Neuronal stem cell (in vitro differentiated cells): ENCODE results near the gene KRT15.
A peak's percentile ranks its signal among the peaks of the same experiment; 100 is the strongest.

Source experiments
- DNase-seq: peaks from one replicate; pipeline ENCODE4 v3.0.0-alpha.2; 2013; ENCODE audit warnings: low spot score
- H2AFZ ChIP-seq: one replicate; pipeline ENCODE4 v1.6.1; 2013; ENCODE audit warnings: mild to moderate bottlenecking, low read length, inconsistent platforms
- H2AK5ac ChIP-seq: 2 replicates; pipeline ENCODE4 v1.6.1; 2013; ENCODE audit warnings: low read depth, mild to moderate bottlenecking, inconsistent platforms, low read length, moderate library complexity, mixed read lengths
- H2BK120ac ChIP-seq: 2 replicates; pipeline ENCODE4 v1.6.1; 2013; ENCODE audit warnings: low read depth, mild to moderate bottlenecking, inconsistent platforms, low read length, moderate library complexity, mixed read lengths
- H2BK12ac ChIP-seq: one replicate; pipeline ENCODE4 v1.6.1; 2013; ENCODE audit warnings: low read length, inconsistent platforms
- H2BK15ac ChIP-seq: 2 replicates; pipeline ENCODE4 v1.6.1; 2013; ENCODE audit warnings: mild to moderate bottlenecking, low read length, inconsistent platforms, mixed read lengths
- H2BK5ac ChIP-seq: one replicate; pipeline ENCODE4 v1.6.1; 2013; ENCODE audit warnings: inconsistent platforms, mild to moderate bottlenecking, low read length, moderate library complexity
- H3K14ac ChIP-seq: one replicate; pipeline ENCODE4 v1.6.1; 2013; ENCODE audit warnings: low read length, inconsistent platforms
- H3K18ac ChIP-seq: 2 replicates; pipeline ENCODE4 v1.6.1; 2013; ENCODE audit warnings: low read length, inconsistent platforms
- H3K23ac ChIP-seq: 2 replicates; pipeline ENCODE4 v1.6.1; 2013; ENCODE audit warnings: low read depth, mild to moderate bottlenecking, mixed read lengths, low read length, inconsistent platforms; ENCODE audit not compliant: poor library complexity
- H3K27ac ChIP-seq: replicated peaks from 3 replicates; pipeline ENCODE4 v1.5.1; 2013; ENCODE audit warnings: low read length, inconsistent platforms
- H3K27me3 ChIP-seq, 3 experiments: 2 replicates each; pipeline ENCODE4 v1.6.1; 2013; ENCODE audit warnings: low read length in 3 of 3, mild to moderate bottlenecking in 2 of 3, inconsistent platforms in 1 of 3, low read depth in 1 of 3, mixed read lengths in 1 of 3, moderate library complexity in 1 of 3; ENCODE audit not compliant: control insufficient read depth in 3 of 3, insufficient read depth in 3 of 3
- H3K36me3 ChIP-seq, 2 donors: replicated peaks in 1 of 2; 2 replicates each; pipeline ENCODE4 v1.6.1; 2013; ENCODE audit warnings: low read length in 2 of 2; ENCODE audit not compliant: control insufficient read depth in 2 of 2, insufficient read depth in 2 of 2
- H3K4ac ChIP-seq: 2 replicates; pipeline ENCODE4 v1.6.1; 2013; ENCODE audit warnings: inconsistent platforms, mild to moderate bottlenecking, low read length, moderate library complexity
- H3K4me1 ChIP-seq, 2 donors: 1 replicate in 1 of 2; 2 replicates in 1 of 2; pipeline ENCODE4 v1.6.1; 2013; ENCODE audit warnings: low read length in 2 of 2, low read depth in 1 of 2; ENCODE audit not compliant: control insufficient read depth in 2 of 2, insufficient read depth in 1 of 2
- H3K4me2 ChIP-seq: one replicate; pipeline ENCODE4 v1.6.1; 2013; ENCODE audit warnings: mild to moderate bottlenecking, low read length, inconsistent platforms; ENCODE audit not compliant: insufficient read depth, poor library complexity, severe bottlenecking
- H3K4me3 ChIP-seq, 2 donors: 2 replicates each; pipeline ENCODE4 v1.5.1; 2013; ENCODE audit warnings: low read length in 2 of 2, mild to moderate bottlenecking in 2 of 2, inconsistent platforms in 1 of 2, moderate library complexity in 1 of 2
- H3K79me1 ChIP-seq: one replicate; pipeline ENCODE4 v1.6.1; 2013; ENCODE audit warnings: low read depth, mild to moderate bottlenecking, inconsistent platforms, low read length, moderate library complexity
- H3K9ac ChIP-seq: one replicate; pipeline ENCODE4 v1.6.1; 2013; ENCODE audit warnings: mild to moderate bottlenecking, low read depth, low read length, inconsistent platforms; ENCODE audit not compliant: poor library complexity
- H3K9me3 ChIP-seq, 2 donors: replicated peaks in 1 of 2; 2 replicates each; pipeline versions ENCODE3 to v1.6.1; 2013; ENCODE audit warnings: low read length in 2 of 2, mild to moderate bottlenecking in 2 of 2, inconsistent platforms in 1 of 2, low read depth in 1 of 2, mixed read lengths in 1 of 2, moderate library complexity in 1 of 2; ENCODE audit not compliant: control insufficient read depth in 2 of 2, insufficient read depth in 1 of 2
- H4K8ac ChIP-seq: one replicate; pipeline ENCODE4 v1.6.1; 2013; ENCODE audit warnings: low read depth, mild to moderate bottlenecking, inconsistent platforms, low read length, moderate library complexity
- H4K91ac ChIP-seq: one replicate; pipeline ENCODE4 v1.6.1; 2013; ENCODE audit warnings: low read length, low read depth, mild to moderate bottlenecking, inconsistent platforms; ENCODE audit not compliant: poor library complexity
- WGBS, 2 donors: extraction: QIAGEN DNeasy Blood & Tissue Kit; methylation state at CpG; one replicate each; pipeline ENCODE4 v1.1.7; 2013; ENCODE audit warnings: missing lambda C conversion rate in 2 of 2, mixed read lengths in 1 of 2; ENCODE audit not compliant: insufficient read length in 2 of 2, insufficient replicate concordance in 1 of 2; ENCODE audit errors: extremely low coverage in 2 of 2; 5-methylcytosine and 5-hydroxymethylcytosine counted together

KRT15 gene

GRCh38 chr17:41530062-41531048 is 11.7 kb upstream of the KRT15 start:
- Histone ChIP-seq H3K27me3 (peaks cover 0 to 62% (median 0%) of the 10 kb centered on the region in 3 experiments), H3K9me3 (no peaks in the 10 kb centered on the region), H4K8ac (no peak overlapping the region), H2BK5ac (peak overlapping the region; percentile 55), H3K18ac (peak overlapping the region; percentile 63), H3K79me1 (peaks cover 3% of the 10 kb centered on the region), H2AFZ (no peak overlapping the region), H3K4me3 (no peak overlapping the region), H2AK5ac (peak overlapping the region; percentile 56), H4K91ac (no peak overlapping the region), H3K27ac (no peak overlapping the region), H3K4ac (no peak overlapping the region), H3K9ac (no peak overlapping the region), H2BK12ac (no peak overlapping the region), H3K36me3 (no peaks in the 10 kb centered on the region), H3K14ac (no peak overlapping the region), H3K4me1 (peaks cover 0 to 19% of the 10 kb centered on the region in 2 donors), H2BK15ac (peak overlapping the region; percentile 76), H3K4me2 (no peak overlapping the region), H2BK120ac (no peak overlapping the region), H3K23ac (no peak overlapping the region)
- no CpG with 5 or more reads among the region's 8 CpGs for WGBS, 2 donors
- DNase-seq = no peak

GRCh38 chr17:41529491-41529915 is 10.8 kb upstream of the KRT15 start:
- Histone ChIP-seq H3K36me3 (peaks cover 0 to 7% of the 10 kb centered on the region in 2 donors), H2AK5ac (peak overlapping the region; percentile 56), H4K91ac (no peak overlapping the region), H3K27ac (peak overlapping the region; percentile 61), H3K79me1 (peaks cover 3% of the 10 kb centered on the region), H3K4ac (no peak overlapping the region), H4K8ac (no peak overlapping the region), H3K23ac (no peak overlapping the region), H3K27me3 (peaks cover 0 to 71% (median 0%) of the 10 kb centered on the region in 3 experiments), H3K18ac (peak overlapping the region; percentile 81), H2AFZ (no peak overlapping the region), H3K4me1 (peaks cover 0 to 19% of the 10 kb centered on the region in 2 donors), H3K9me3 (no peaks in the 10 kb centered on the region), H3K4me3 (no peak overlapping the region), H3K14ac (no peak overlapping the region), H2BK120ac (no peak overlapping the region), H2BK12ac (peak overlapping the region; percentile 59), H3K4me2 (no peak overlapping the region), H2BK15ac (peak overlapping the region; percentile 76), H3K9ac (no peak overlapping the region), H2BK5ac (no peak overlapping the region)
- no peak for DNase-seq
- WGBS, 2 donors = no CpG with 5 or more reads among the region's 5 CpGs

DNA sequence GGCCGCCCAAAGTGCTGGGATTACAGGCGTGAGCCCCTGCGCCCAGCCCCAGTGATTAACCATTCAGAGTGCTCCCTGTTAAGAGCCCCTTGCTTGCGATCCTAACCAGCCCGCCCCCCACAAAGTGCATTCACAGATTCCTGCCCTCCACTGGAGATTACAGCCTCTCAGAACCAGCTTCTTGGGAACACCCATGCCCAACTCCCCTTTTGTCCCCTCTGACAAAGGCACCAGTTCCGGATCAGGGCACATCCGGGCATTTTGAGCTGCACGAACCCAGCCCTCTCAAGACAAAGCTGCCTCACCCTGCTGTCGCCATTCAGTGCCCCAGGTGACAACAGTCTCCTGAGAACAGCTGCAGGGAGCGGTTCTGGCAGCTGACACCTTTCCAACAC is 10.3 kb upstream of the KRT15 start:
- peak overlapping the region; percentile 76 for H2BK15ac ChIP-seq
- no peak overlapping the region for H4K91ac ChIP-seq
- no peak overlapping the region for H3K9ac ChIP-seq
- no peak overlapping the region for H2AFZ ChIP-seq
- H3K79me1 ChIP-seq = peaks cover 3% of the 10 kb centered on the region
- no peaks in the 10 kb centered on the region for H3K9me3 ChIP-seq
- H3K14ac ChIP-seq = no peak overlapping the region
- H3K23ac ChIP-seq = no peak overlapping the region
- H3K4me2 ChIP-seq = no peak overlapping the region
- peak overlapping the region; percentile 61 for H3K27ac ChIP-seq
- peak overlapping the region; percentile 43 for H2BK5ac ChIP-seq
- no peak for DNase-seq
- no peak overlapping the region for H3K4ac ChIP-seq
- no peak overlapping the region for H2BK12ac ChIP-seq
- peaks cover 0 to 12% of the 10 kb centered on the region in 2 donors for H3K36me3 ChIP-seq
- H3K4me3 ChIP-seq = peak overlapping the region in 1 of 2 donors; percentile 30
- no peak overlapping the region for H2BK120ac ChIP-seq
- peak overlapping the region; percentile 77 for H2AK5ac ChIP-seq
- H3K4me1 ChIP-seq = peaks cover 0 to 19% of the 10 kb centered on the region in 2 donors
- H3K27me3 ChIP-seq = peaks cover 0 to 72% (median 0%) of the 10 kb centered on the region in 3 experiments
- WGBS, 2 donors = no CpG with 5 or more reads among the region's 10 CpGs
- H3K18ac ChIP-seq = peak overlapping the region; percentile 81
- H4K8ac ChIP-seq = no peak overlapping the region
